ENCODE measurements around the gene SP140L.
"Not testable (repeated sequence)": the region's sequence is repeated elsewhere in the genome, so short reads cannot be mapped to it uniquely, and the experiment has no call there.

GRCh38 chr2:230310792-230311191 lies 16.2 kb upstream of the SP140L start:
- TF ChIP-seq, protein P1, sequence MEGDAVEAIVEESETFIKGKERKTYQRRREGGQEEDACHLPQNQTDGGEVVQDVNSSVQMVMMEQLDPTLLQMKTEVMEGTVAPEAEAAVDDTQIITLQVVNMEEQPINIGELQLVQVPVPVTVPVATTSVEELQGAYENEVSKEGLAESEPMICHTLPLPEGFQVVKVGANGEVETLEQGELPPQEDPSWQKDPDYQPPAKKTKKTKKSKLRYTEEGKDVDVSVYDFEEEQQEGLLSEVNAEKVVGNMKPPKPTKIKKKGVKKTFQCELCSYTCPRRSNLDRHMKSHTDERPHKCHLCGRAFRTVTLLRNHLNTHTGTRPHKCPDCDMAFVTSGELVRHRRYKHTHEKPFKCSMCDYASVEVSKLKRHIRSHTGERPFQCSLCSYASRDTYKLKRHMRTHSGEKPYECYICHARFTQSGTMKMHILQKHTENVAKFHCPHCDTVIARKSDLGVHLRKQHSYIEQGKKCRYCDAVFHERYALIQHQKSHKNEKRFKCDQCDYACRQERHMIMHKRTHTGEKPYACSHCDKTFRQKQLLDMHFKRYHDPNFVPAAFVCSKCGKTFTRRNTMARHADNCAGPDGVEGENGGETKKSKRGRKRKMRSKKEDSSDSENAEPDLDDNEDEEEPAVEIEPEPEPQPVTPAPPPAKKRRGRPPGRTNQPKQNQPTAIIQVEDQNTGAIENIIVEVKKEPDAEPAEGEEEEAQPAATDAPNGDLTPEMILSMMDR (IDR thresholded peaks at IDR 0.05; ENCODE audit: low read depth, low read length, poor library complexity, severe bottlenecking), result not testable (repeated sequence)
- TF ChIP-seq EZH2phosphoT487 (IDR thresholded peaks at IDR 0.05; ENCODE audit: borderline replicate concordance, low read length), result not testable (repeated sequence)
